GM21390 (cell line): ENCODE measurements around the gene NME9.

ENCODE experiments used
- ATAC-seq: cut with Tn5 transposase; IDR thresholded peaks from one replicate; pipeline ENCODE4 v1.9.1; 2021; ENCODE audit not compliant: unreplicated experiment

NME9 gene

DNA sequence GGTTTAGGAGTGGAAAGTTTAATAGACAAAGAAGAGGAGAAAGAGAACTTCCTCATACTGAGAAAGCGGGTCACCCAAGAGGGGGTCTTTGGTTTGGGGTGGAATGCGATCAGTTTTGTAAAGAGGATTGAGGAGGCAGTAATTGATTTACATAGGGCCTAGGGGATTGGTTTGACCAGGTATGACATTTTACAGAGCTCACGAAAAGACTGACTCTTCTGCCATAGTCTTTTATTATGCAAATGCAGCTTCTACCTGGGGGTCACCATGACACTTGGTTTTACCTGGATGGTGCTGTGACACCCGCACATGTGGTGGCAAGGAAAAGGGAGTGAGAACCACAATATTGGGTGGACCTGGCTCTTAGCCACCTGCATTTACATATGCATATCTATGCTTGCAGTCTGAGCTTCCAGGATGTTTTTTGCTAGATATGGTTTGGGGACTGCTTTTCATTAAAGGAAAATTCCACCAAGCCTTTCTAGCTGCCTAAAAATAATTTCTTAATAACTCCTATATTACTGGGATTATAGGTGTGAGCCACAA is 6.9 kb upstream of the NME9 start:
- ATAC-seq: no peak

- ATAC-seq: no peak
Measured at GRCh38 chr3:138334608-138335007, 5.0 kb upstream of the NME9 start.

DNA sequence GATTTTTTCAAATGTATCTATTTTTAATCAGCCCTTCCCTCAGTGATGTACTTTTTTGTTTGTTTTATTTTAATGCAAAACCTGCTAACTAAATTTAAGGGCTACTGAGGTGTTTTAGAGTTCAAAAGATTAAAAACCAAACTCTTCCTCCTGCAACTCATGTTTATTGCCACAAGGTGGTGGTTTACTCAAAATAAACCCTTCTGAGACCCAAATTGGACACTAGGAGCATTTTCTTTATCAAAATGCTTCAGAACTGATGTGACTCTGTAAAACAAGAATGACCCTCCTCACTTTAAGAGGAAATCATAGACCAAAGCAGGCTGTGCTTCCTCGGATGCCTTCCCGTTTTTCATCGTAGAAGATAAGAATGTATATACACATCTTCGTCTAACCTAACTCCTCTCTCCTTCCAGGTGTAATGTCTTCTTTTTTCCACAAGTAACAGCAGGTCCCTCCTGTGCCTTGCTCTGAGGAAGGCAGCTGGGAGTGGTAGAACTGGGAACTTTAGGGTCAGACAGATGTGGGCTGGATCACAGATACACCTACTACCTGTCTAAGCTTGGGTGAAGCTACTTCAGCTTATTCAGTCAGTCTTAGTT is 2.9 kb upstream of the NME9 start:
- ATAC-seq: no peak

- no peak for ATAC-seq
Measured at GRCh38 chr3:138331143-138331894, 1.7 kb upstream of the NME9 start.

GRCh38 chr3:138329984-138330293 is 288 bp upstream of the NME9 start:
- ATAC-seq: no peak

- ATAC-seq: no peak
Measured at GRCh38 chr3:138328341-138328740, 1.3 kb downstream of the NME9 start.

DNA sequence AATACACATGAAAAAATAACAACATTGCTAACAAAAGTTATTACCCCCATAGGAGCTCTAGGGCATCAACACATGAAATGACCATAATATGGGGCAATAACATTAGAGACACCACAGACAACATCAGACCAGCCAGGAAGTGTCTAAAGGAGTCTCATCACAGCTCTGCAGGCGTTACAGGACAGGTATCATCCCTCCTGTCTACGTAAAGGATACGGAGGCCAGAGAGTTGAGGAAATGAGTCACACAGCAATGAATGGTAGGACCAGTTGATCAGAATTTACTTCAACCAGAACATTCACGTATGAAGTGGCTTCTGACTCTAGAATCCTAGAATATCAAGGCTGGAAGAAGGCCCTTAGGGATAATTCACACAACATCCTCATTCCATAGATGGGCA is 1.8 kb downstream of the NME9 start:
- ATAC-seq: no peak

- ATAC-seq: no peak
Measured at GRCh38 chr3:138326866-138327595, 2.6 kb downstream of the NME9 start.

DNA sequence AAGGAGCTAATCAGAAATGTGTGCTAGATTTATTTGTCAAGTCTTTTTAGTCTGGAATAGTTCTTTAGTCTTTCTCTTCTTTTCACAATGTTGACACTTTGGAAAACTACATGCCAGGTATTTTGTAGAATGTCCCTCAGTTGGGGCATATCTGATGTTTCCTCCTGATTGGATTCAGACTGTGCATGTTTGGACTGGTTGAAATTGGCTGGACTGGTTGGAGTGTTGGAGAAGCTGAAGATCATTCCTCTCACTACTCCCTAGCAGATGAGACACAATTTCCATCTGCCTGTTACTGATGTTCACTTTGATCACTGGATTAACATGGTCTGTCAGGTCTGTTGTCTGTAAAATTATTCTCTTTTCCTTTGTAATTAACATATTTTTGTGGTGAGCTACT is 3.7 kb downstream of the NME9 start:
- no peak for ATAC-seq

DNA sequence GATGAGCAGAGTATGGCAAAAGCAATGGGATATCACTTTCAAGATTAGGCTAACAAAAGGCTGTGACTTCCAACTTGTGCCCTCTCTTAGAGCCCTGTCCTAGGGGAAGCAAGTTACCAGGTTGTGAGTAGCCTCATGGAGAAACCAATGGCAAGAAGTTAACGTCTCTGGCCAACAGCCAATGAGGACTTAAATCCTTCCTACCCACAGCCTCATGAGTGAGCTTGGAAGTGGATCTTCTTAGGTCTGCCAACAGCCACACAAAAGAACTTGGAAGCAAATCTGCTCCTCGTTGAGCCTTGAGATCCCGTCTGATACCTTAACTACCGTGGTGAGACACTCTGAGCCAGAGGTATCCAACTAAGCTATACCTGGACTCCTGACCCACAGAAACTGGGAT is 5.7 kb downstream of the NME9 start:
- no peak for ATAC-seq

DNA sequence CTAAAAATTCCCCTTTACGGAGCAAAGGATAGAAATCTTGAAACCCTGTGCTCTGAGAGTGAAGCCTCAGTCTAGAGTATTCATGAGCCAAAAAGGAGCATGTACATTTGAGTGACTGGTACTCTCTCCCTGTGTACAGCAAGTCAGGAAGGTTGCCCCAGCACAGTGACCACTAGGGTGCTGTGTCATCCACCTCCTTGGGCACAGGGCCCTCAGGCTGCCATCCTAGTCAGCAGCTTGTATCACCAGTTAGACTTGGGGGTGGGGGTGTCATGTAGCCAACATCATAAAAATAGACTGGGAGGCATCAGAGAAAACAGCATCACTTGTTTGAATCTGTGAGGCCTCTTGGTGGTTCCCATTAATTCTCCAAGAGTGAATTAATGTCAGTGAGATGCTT is 12.0 kb downstream of the NME9 start:
- no peak for ATAC-seq

DNA sequence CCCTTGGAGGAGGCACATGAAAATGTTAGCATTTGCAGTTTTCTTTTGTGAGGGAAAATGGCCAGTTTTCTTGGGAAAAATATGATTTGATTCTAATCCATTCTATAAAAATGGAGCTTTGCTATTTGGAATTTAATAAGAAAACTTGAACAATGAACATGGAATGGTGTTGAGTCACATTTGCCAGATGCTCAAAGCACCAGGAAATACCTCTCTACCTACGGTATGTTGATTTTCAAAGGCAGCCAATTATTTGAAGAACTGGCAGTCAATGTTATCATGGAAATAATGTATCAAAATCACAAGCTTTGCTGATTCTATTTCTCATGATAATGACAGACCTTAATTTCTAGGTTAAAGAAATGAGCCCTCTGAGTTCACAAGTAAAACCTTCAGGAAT is 14.9 kb downstream of the NME9 start:
- ATAC-seq: no peak

DNA sequence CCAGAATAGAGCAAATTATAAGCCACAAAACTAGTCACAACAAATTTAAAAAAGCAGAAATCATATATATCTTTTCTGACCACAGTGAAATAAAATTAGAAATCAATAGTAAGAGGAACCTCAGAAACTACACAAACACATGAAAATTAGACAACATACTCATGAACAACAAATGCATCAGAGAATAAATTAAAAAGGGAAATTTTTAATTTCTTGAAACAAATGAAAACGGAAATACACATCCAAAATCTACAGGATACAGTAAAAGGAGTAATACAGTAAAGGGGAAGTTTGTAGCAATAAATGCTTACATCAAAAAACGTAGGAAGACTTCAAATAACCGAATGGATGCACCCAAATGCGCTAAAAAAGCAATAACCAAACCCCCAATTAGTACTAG is 19.2 kb downstream of the NME9 start:
- no peak for ATAC-seq

DNA sequence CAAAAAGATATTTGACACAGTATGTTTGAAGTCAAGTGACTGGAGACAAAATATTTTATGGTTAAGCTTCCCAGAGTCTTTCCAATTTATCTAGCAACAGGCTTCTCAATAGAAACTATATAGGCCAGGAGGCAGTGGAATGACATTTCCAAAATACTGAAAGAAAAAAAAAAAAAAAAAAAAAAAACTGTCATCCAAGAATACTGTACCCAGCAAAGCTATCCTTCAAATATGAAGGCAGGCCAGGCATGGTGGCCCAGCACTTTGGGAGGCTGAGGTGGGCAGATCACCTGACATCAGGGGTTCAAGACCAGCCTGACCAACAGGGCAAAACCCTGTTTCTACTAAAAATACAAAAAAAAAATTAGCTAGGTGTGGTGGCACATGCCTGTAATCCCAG is 20.9 kb downstream of the NME9 start:
- no peak for ATAC-seq

DNA sequence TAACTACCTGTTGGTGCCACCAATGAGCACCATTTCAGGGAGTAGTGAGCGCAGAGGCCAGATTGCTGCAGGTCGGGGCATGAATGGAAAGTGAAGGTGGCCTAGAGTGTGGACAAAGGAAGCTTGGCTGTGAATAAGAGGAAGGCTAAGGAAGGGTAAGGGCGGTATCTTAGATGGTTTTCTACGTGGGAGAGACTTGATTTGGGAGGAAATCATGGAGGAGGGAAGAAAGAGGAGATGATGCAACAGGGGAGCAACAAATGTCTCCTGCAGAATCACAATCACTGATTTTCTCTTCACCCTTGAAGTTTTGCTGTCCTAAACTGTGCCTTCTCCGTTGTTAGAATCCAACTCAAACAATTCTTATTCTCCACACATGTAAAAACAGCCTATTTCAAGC is 21.8 kb downstream of the NME9 start:
- ATAC-seq: no peak

GRCh38 chr3:138303474-138303873 is 26.2 kb downstream of the NME9 start:
- no peak for ATAC-seq

DNA sequence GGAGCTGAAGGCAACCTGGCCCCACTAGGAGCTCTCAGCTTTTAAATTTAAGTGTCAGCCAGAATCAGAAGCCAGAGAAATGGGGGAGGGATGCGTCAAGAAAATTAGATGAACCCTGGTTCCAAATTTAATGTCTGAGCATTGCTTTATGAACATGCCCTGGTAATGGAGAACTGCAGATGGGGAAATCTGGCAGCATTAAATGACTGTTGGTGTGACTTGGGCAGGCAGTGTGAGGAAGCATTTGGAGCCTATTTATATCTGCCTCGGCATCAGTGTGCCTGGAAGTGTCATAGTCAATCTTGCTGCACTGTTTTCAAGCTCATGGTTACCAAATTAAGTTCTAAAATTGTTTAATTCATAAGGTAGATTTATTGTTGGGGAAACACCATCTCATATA is 29.0 kb downstream of the NME9 start:
- no peak for ATAC-seq

GRCh38 chr3:138297876-138298275 is 31.8 kb downstream of the NME9 start:
- ATAC-seq: no peak

- ATAC-seq: no peak
Measured at GRCh38 chr3:138297059-138297607, 32.5 kb downstream of the NME9 start.

DNA sequence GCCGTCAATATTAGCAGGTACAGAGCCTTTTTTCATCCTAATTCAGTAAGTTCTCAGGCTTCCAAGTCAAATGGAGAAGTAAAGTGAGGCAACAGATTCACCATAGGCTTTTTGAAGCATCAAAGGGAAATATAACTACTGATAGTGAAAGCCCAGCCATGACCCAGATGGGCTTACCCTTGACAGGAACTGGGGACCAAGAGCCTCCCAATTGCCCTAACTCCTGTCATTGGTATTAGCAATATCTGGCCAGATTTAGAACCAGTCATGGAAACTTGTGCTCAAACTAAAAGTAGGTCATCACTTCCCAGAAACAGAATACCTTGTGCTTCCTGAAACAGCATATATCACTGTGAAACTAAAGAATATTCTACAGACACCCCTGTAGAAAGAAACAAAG is 33.0 kb downstream of the NME9 start:
- ATAC-seq: no peak

GRCh38 chr3:138289701-138290100 is 40.0 kb downstream of the NME9 start:
- no peak for ATAC-seq

DNA sequence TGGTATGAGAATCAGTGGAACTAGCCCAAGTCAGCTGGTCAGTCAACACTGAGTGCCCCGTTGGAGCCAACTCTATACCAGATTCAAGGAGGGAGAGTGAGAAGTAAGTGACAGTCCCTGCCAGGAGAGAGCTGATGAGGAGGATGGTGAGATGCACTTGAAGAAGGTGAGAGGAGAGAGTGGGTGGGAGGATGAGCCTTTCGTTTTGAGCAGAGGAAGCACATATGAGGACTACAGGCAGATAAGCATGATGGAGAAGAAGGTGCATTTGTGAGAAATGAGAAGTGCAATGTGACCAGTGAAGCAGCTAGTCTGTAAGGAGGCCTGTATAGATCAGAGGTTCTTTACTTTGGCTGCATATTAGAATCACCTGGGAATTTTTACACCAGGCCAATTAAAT is 40.4 kb downstream of the NME9 start:
- ATAC-seq: no peak
